HG03025 (cell line): ENCODE data around the gene HRH3.

Experiments
- ATAC-seq: cut with Tn5 transposase; IDR thresholded peaks from one replicate; pipeline ENCODE4 v1.9.1; 2021; ENCODE audit warnings: mild to moderate bottlenecking, moderate library complexity; ENCODE audit not compliant: unreplicated experiment, low FRiP score

The HRH3 gene

GRCh38 chr20:62202083-62202395 lies 18.0 kb downstream of the HRH3 start:
- ATAC-seq: no peak

- ATAC-seq: no peak
Observed at GRCh38 chr20:62201173-62202082, 18.6 kb downstream of the HRH3 start.

- ATAC-seq: no peak
Observed at GRCh38 chr20:62200491-62201172, 19.4 kb downstream of the HRH3 start.

- ATAC-seq: no peak
Observed at GRCh38 chr20:62198931-62199330, 21.1 kb downstream of the HRH3 start.

- no peak for ATAC-seq
Observed at GRCh38 chr20:62198496-62198895, 21.6 kb downstream of the HRH3 start.

- no peak for ATAC-seq
Observed at GRCh38 chr20:62197801-62198200, 22.3 kb downstream of the HRH3 start.

GRCh38 chr20:62197311-62197710 lies 22.8 kb downstream of the HRH3 start:
- no peak for ATAC-seq

- ATAC-seq: no peak
Observed at GRCh38 chr20:62196286-62196685, 23.8 kb downstream of the HRH3 start.

GRCh38 chr20:62195736-62196135 lies 24.3 kb downstream of the HRH3 start:
- no peak for ATAC-seq

GRCh38 chr20:62195075-62195405 lies 25.0 kb downstream of the HRH3 start:
- ATAC-seq: no peak

GRCh38 chr20:62193079-62194025 lies 26.7 kb downstream of the HRH3 start:
- no peak for ATAC-seq

- ATAC-seq: no peak
Observed at GRCh38 chr20:62192635-62193034, 27.4 kb downstream of the HRH3 start.

- ATAC-seq: no peak
Observed at GRCh38 chr20:62191781-62192559, 28.1 kb downstream of the HRH3 start.

GRCh38 chr20:62190639-62191411 lies 29.3 kb downstream of the HRH3 start:
- no peak for ATAC-seq

GRCh38 chr20:62186887-62187866 lies 32.9 kb downstream of the HRH3 start:
- ATAC-seq: no peak

GRCh38 chr20:62186096-62186426 lies 34.0 kb downstream of the HRH3 start:
- ATAC-seq: no peak

- no peak for ATAC-seq
Observed at GRCh38 chr20:62183426-62184142, 36.5 kb downstream of the HRH3 start.
